Measurements from ENCODE around the gene ARL8B. TPM values are rescaled to one million over a fixed set of nuclear protein-coding genes. Genes with fewer than 3 reads are reported as not detected.
A peak's percentile ranks its signal among the peaks of the same experiment; 100 is the strongest.

ARL8B gene
- total RNA-seq, 1 experiment from 2014 or later = 28.3 TPM

DNA sequence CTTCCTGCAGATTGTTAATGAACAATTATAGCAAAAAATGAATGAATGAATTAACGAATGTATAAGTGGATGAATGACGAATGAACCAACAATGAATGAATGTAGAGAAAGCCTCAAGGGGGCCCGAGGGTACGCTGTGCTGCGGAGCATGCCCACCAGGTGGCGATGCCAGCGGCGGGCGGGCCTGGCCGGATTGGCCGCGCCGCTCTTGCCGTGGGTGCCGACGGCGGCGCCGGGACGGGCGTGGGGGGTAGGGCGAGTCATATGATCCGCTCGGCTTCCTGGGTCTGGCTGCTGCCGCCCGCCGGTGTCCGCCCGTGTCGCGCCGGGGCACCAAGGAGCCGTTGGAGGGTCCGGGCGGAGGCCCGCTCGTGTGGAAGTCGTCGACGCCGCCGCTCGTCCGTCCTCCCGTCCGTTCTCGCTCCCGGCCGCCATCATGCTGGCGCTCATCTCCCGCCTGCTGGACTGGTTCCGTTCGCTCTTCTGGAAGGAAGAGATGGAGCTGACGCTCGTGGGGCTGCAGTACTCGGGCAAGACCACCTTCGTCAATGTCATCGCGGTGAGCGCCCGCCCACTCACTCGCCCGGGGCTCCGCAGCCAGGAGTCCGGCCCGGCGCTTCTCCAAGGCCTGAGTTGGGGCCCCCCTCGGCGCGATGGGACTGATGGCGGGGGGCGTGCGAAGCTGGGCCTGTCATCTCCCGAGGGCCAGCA lies at the start of gene ARL8B (continued):
- TF ChIP-seq ZNF263 (CRISPR knock-in tag; IDR thresholded peaks at IDR 0.05; ENCODE audit: low read depth) (no peak), FOXJ3 (CRISPR knock-in tag; IDR thresholded peaks at IDR 0.05; ENCODE audit: borderline replicate concordance) (no peak), NFATC4 (CRISPR knock-in tag; IDR thresholded peaks at IDR 0.05) (no peak), ZNF121 (CRISPR knock-in tag; IDR thresholded peaks at IDR 0.05) (no peak), JAZF1 (CRISPR knock-in tag; IDR thresholded peaks at IDR 0.05) (no peak), ELF4 (CRISPR knock-in tag; IDR thresholded peaks at IDR 0.05; ENCODE audit: low read depth) (no peak), FOXP1 (CRISPR knock-in tag; IDR thresholded peaks at IDR 0.05; ENCODE audit: borderline replicate concordance) (peak; percentile 86), CREM (CRISPR knock-in tag; IDR thresholded peaks at IDR 0.05) (peak; percentile 64; the same call in 1 of the 2 replicates), GTF2I (CRISPR knock-in tag; conservative IDR thresholded peaks at IDR 0.05) (no peak), CBFB (CRISPR knock-in tag; IDR thresholded peaks at IDR 0.05; ENCODE audit: low read depth) (no peak), GRHL2 (CRISPR knock-in tag; IDR thresholded peaks at IDR 0.05; ENCODE audit: insufficient replicate concordance, severe bottlenecking) (no peak), TEAD4 (CRISPR knock-in tag; IDR thresholded peaks at IDR 0.05) (no peak), RORB (CRISPR knock-in tag; IDR thresholded peaks at IDR 0.05) (no peak), NR3C1 (CRISPR knock-in tag; conservative IDR thresholded peaks at IDR 0.05; ENCODE audit: low read depth) (no peak), ZNF396 (CRISPR knock-in tag; IDR thresholded peaks at IDR 0.05; ENCODE audit: borderline replicate concordance) (no peak), TP53 (CRISPR knock-in tag; IDR thresholded peaks at IDR 0.05) (no peak), JUN (CRISPR knock-in tag; IDR thresholded peaks at IDR 0.05) (no peak; the same call in 1 of the 2 replicates), ZNF416 (CRISPR knock-in tag; IDR thresholded peaks at IDR 0.05) (peak; percentile 77; the same call in 1 of the 2 replicates)
- TF ChIP-seq, protein P1, sequence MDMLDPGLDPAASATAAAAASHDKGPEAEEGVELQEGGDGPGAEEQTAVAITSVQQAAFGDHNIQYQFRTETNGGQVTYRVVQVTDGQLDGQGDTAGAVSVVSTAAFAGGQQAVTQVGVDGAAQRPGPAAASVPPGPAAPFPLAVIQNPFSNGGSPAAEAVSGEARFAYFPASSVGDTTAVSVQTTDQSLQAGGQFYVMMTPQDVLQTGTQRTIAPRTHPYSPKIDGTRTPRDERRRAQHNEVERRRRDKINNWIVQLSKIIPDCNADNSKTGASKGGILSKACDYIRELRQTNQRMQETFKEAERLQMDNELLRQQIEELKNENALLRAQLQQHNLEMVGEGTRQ (CRISPR knock-in tag; IDR thresholded peaks at IDR 0.05) = peak; percentile 97
- TF ChIP-seq, protein P2, sequence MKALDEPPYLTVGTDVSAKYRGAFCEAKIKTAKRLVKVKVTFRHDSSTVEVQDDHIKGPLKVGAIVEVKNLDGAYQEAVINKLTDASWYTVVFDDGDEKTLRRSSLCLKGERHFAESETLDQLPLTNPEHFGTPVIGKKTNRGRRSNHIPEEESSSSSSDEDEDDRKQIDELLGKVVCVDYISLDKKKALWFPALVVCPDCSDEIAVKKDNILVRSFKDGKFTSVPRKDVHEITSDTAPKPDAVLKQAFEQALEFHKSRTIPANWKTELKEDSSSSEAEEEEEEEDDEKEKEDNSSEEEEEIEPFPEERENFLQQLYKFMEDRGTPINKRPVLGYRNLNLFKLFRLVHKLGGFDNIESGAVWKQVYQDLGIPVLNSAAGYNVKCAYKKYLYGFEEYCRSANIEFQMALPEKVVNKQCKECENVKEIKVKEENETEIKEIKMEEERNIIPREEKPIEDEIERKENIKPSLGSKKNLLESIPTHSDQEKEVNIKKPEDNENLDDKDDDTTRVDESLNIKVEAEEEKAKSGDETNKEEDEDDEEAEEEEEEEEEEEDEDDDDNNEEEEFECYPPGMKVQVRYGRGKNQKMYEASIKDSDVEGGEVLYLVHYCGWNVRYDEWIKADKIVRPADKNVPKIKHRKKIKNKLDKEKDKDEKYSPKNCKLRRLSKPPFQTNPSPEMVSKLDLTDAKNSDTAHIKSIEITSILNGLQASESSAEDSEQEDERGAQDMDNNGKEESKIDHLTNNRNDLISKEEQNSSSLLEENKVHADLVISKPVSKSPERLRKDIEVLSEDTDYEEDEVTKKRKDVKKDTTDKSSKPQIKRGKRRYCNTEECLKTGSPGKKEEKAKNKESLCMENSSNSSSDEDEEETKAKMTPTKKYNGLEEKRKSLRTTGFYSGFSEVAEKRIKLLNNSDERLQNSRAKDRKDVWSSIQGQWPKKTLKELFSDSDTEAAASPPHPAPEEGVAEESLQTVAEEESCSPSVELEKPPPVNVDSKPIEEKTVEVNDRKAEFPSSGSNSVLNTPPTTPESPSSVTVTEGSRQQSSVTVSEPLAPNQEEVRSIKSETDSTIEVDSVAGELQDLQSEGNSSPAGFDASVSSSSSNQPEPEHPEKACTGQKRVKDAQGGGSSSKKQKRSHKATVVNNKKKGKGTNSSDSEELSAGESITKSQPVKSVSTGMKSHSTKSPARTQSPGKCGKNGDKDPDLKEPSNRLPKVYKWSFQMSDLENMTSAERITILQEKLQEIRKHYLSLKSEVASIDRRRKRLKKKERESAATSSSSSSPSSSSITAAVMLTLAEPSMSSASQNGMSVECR (CRISPR knock-in tag; IDR thresholded peaks at IDR 0.05; ENCODE audit: borderline replicate concordance) = peak; percentile 84; the same call in 1 of the 2 replicates
- TF ChIP-seq, protein P3, sequence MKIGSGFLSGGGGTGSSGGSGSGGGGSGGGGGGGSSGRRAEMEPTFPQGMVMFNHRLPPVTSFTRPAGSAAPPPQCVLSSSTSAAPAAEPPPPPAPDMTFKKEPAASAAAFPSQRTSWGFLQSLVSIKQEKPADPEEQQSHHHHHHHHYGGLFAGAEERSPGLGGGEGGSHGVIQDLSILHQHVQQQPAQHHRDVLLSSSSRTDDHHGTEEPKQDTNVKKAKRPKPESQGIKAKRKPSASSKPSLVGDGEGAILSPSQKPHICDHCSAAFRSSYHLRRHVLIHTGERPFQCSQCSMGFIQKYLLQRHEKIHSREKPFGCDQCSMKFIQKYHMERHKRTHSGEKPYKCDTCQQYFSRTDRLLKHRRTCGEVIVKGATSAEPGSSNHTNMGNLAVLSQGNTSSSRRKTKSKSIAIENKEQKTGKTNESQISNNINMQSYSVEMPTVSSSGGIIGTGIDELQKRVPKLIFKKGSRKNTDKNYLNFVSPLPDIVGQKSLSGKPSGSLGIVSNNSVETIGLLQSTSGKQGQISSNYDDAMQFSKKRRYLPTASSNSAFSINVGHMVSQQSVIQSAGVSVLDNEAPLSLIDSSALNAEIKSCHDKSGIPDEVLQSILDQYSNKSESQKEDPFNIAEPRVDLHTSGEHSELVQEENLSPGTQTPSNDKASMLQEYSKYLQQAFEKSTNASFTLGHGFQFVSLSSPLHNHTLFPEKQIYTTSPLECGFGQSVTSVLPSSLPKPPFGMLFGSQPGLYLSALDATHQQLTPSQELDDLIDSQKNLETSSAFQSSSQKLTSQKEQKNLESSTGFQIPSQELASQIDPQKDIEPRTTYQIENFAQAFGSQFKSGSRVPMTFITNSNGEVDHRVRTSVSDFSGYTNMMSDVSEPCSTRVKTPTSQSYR (CRISPR knock-in tag; IDR thresholded peaks at IDR 0.05) = peak; percentile 73; the same call in 1 of the 2 replicates
- TF ChIP-seq, protein P4, sequence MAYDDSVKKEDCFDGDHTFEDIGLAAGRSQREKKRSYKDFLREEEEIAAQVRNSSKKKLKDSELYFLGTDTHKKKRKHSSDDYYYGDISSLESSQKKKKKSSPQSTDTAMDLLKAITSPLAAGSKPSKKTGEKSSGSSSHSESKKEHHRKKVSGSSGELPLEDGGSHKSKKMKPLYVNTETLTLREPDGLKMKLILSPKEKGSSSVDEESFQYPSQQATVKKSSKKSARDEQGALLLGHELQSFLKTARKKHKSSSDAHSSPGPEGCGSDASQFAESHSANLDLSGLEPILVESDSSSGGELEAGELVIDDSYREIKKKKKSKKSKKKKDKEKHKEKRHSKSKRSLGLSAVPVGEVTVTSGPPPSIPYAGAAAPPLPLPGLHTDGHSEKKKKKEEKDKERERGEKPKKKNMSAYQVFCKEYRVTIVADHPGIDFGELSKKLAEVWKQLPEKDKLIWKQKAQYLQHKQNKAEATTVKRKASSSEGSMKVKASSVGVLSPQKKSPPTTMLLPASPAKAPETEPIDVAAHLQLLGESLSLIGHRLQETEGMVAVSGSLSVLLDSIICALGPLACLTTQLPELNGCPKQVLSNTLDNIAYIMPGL (CRISPR knock-in tag; IDR thresholded peaks at IDR 0.05) = peak; percentile 93
- TF ChIP-seq, protein P5, sequence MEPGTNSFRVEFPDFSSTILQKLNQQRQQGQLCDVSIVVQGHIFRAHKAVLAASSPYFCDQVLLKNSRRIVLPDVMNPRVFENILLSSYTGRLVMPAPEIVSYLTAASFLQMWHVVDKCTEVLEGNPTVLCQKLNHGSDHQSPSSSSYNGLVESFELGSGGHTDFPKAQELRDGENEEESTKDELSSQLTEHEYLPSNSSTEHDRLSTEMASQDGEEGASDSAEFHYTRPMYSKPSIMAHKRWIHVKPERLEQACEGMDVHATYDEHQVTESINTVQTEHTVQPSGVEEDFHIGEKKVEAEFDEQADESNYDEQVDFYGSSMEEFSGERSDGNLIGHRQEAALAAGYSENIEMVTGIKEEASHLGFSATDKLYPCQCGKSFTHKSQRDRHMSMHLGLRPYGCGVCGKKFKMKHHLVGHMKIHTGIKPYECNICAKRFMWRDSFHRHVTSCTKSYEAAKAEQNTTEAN (CRISPR knock-in tag; IDR thresholded peaks at IDR 0.05) = peak; percentile 84
- TF ChIP-seq, protein P6, sequence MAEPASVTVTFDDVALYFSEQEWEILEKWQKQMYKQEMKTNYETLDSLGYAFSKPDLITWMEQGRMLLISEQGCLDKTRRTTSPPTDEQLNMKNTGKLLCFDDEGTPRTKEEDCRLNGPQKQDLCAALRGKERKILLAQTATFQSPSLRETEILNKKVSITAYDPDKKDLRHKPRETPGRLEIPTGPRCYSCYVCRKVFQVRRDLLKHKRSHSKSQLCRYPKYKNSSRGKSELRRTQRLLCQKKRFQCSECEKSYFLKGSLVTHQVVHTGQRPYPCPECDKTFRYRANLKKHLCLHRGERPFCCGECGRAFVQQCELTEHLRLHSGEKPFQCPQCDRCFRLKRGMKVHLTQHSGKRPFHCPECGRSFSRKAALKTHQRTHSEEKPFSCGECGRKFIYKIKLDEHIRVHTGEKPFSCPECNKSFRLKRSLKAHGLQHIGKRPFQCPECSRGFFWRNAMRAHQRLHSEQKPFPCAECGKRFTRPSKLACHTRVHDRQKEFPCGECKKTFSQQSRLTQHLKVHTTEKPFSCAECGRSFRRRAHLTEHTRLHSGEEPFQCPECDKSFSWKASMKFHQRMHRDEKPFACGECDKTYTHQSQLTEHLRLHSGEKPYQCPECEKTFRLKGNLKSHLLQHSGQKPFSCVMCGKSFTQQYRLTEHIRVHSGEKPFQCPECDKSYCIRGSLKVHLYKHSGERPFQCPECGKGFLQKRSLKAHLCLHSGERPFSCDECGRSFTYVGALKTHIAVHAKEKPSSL (CRISPR knock-in tag; conservative IDR thresholded peaks at IDR 0.05) = no peak
